ENCODE results near the gene DPF3. TPM values are rescaled to one million over a fixed set of nuclear protein-coding genes. Genes with fewer than 3 reads are reported as not detected.

The DPF3 gene
- total and polyA plus RNA-seq, 2 of the 13 experiments (the other 11 are each of a cell fraction or from before 2014, with no cell fraction given), result 0.09 to 0.60 TPM

- Histone ChIP-seq H3K9me3 (ENCODE audit: low read length) (no peaks in the 10 kb centered on the region), H3K4me2 (ENCODE audit: low read depth, low read length) (no peak overlapping the region), H3K4me1 (ENCODE audit: insufficient read depth, low read length) (peaks cover 4% of the 10 kb centered on the region; the same call in 1 of the 2 replicates), H3K36me3 (replicated peaks in 1 of 2; ENCODE audit: control insufficient read depth in 1 of 2, insufficient read depth in 2 of 2, low read length in 2 of 2) (no peaks in the 10 kb centered on the region), H3K27me3 (ENCODE audit: control insufficient read depth in 1 of 2, insufficient read depth in 2 of 2, low read length in 2 of 2) (no peaks in the 10 kb centered on the region), H4K20me1 (ENCODE audit: insufficient read depth, low read length) (no peaks in the 10 kb centered on the region), H3K79me2 (ENCODE audit: insufficient read depth, low read length) (no peaks in the 10 kb centered on the region), H3K9ac (ENCODE audit: insufficient read depth, low read depth, low read length) (no peak overlapping the region), H3K27ac (ENCODE audit: extremely low read length, insufficient read depth, low read length) (no peak overlapping the region), H3K4me3 (replicated peaks in 1 of 3; ENCODE audit: insufficient read depth in 1 of 3, low read depth in 2 of 3, low read length in 3 of 3) (no peak overlapping the region), H2AFZ (ENCODE audit: low read length) (no peak overlapping the region)
- TF ChIP-seq CHD4 (IDR thresholded peaks at IDR 0.05; ENCODE audit: borderline replicate concordance, low read length), result no peak
- TF ChIP-seq ZFP91 (CRISPR knock-in tag; IDR thresholded peaks at IDR 0.05; ENCODE audit: borderline replicate concordance), result no peak
- TF ChIP-seq ZBTB26 (CRISPR knock-in tag; IDR thresholded peaks at IDR 0.05; ENCODE audit: borderline replicate concordance), result no peak
- no peak for TF ChIP-seq CBX5 (CRISPR knock-in tag; IDR thresholded peaks at IDR 0.05; ENCODE audit: borderline replicate concordance)
- TF ChIP-seq ZSCAN20 (CRISPR knock-in tag; IDR thresholded peaks at IDR 0.05; ENCODE audit: borderline replicate concordance), result no peak
- TF ChIP-seq STAT5B (CRISPR knock-in tag; IDR thresholded peaks at IDR 0.05), result no peak
- no peak for TF ChIP-seq PRDM4 (CRISPR knock-in tag; IDR thresholded peaks at IDR 0.05; ENCODE audit: borderline replicate concordance)
- TF ChIP-seq ZNF34 (CRISPR knock-in tag; IDR thresholded peaks at IDR 0.05; ENCODE audit: borderline replicate concordance), result no peak
- TF ChIP-seq NBN (conservative IDR thresholded peaks at IDR 0.05), result no peak
- no peak for TF ChIP-seq TOE1 (CRISPR knock-in tag; IDR thresholded peaks at IDR 0.05)
- no peak for TF ChIP-seq FOXO1 (CRISPR knock-in tag; IDR thresholded peaks at IDR 0.05)
- TF ChIP-seq ZNF567 (CRISPR knock-in tag; IDR thresholded peaks at IDR 0.05; ENCODE audit: borderline replicate concordance), result no peak
- intact Hi-C loops (cut with micrococcal nuclease; ENCODE audit: unreplicated experiment) (no loop called here), in situ Hi-C loops (cut with HindIII; ENCODE audit: extremely low pct_ligation_motif_present, low pct_unique_long_range_greater_than_20kb) (no loop called here)
- no peak for FAIRE-seq
- ChIA-PET CTCF (ENCODE audit: low intra/inter-chr PET ratio, low total read pairs) (no interaction called here), POLR2A (no interaction called here)
- 51% methylated on average over 12 of the region's 12 CpGs for WGBS (ENCODE audit: low lambda C conversion rate)
- no TSS peak for BruUV-seq (replicated peaks)
- ATAC-seq, result no peak
- no peak for DNase-seq (ENCODE audit: low spot score)
Measured at GRCh38 chr14:72711936-72712335, 182.0 kb downstream of the DPF3 start.
